DOHH2 (cell line): ENCODE results near the gene RIPOR3.

Source experiments
- H3F3A ChIP-seq: fragments of 200-600 bp; sonication (generic), shearing (Covaris generic); 2 replicates; pipeline ENCODE4 v1.6.0; 2016; ENCODE audit warnings: antibody characterized with exemption, mild to moderate bottlenecking; ENCODE audit not compliant: control insufficient read depth, insufficient read depth
- H3K27ac ChIP-seq: fragments of 200-600 bp; sonication (generic); 2 replicates; pipeline ENCODE4 v1.5.1; 2014; ENCODE audit warnings: low read depth, mild to moderate bottlenecking, low read length, moderate library complexity
- H3K27me3 ChIP-seq: fragments of 200-600 bp; sonication (generic); 2 replicates; pipeline ENCODE4 v1.6.1; 2014; ENCODE audit warnings: mild to moderate bottlenecking, low read length, mixed read lengths; ENCODE audit not compliant: control insufficient read depth
- H3K36me3 ChIP-seq: fragments of 200-600 bp; sonication (generic); 2 replicates; pipeline ENCODE4 v1.6.1; 2014; ENCODE audit warnings: mild to moderate bottlenecking, low read length, moderate library complexity, mixed read lengths; ENCODE audit not compliant: control insufficient read depth
- H3K4me1 ChIP-seq: fragments of 200-600 bp; sonication (generic); 2 replicates; pipeline ENCODE4 v1.6.1; 2014; ENCODE audit warnings: mild to moderate bottlenecking, low read length, mixed read lengths; ENCODE audit not compliant: control insufficient read depth
- H3K4me2 ChIP-seq: fragments of 200-600 bp; sonication (generic); 2 replicates; pipeline ENCODE4 v1.6.0; 2014; ENCODE audit warnings: mild to moderate bottlenecking, low read length, moderate library complexity
- H3K4me3 ChIP-seq: fragments of 200-600 bp; sonication (generic); 2 replicates; pipeline ENCODE4 v1.5.1; 2014; ENCODE audit warnings: mild to moderate bottlenecking, low read length, mixed read lengths
- H3K79me2 ChIP-seq: fragments of 200-600 bp; sonication (generic); 2 replicates; pipeline ENCODE4 v1.6.1; 2014; ENCODE audit warnings: mild to moderate bottlenecking, low read length, mixed read lengths; ENCODE audit not compliant: control insufficient read depth
- H3K9me2 ChIP-seq: fragments of 200-600 bp; sonication (generic); replicated peaks from 2 replicates; pipeline ENCODE4 v1.6.1; 2014; ENCODE audit warnings: mild to moderate bottlenecking, low read length, mixed read lengths; ENCODE audit not compliant: control insufficient read depth
- H3K9me3 ChIP-seq: fragments of 200-600 bp; sonication (generic); 2 replicates; pipeline ENCODE4 v1.6.1; 2014; ENCODE audit warnings: antibody characterized with exemption, low read length, mixed read lengths; ENCODE audit not compliant: control insufficient read depth, insufficient read depth
- H4K20me1 ChIP-seq: fragments of 200-600 bp; sonication (generic); 2 replicates; pipeline ENCODE4 v1.6.0; 2014; ENCODE audit warnings: low read depth, mild to moderate bottlenecking, antibody characterized with exemption, low read length, moderate library complexity; ENCODE audit not compliant: control insufficient read depth, insufficient read depth
- CTCF ChIP-seq: fragments of 200-600 bp; sonication (generic); IDR thresholded peaks from one replicate; pipeline ENCODE4 v1.5.1; 2014; ENCODE audit warnings: antibody characterized with exemption, mild to moderate bottlenecking, low read depth, low read length; ENCODE audit not compliant: poor library complexity, severe bottlenecking
- EZH2phosphoT487 ChIP-seq: fragments of 200-600 bp; sonication (generic); IDR thresholded peaks from 2 replicates; pipeline ENCODE4 v1.6.1; 2017; ENCODE audit warnings: borderline replicate concordance, mild to moderate bottlenecking, antibody characterized with exemption, low read length, moderate library complexity, mixed read lengths

RIPOR3 gene

GRCh38 chr20:50615407-50615806, 75.9 kb downstream of the RIPOR3 start:
- no peaks in the 10 kb centered on the region for H3F3A ChIP-seq
- H3K9me2 ChIP-seq: no peaks in the 10 kb centered on the region
- no peaks in the 10 kb centered on the region for H3K36me3 ChIP-seq
- no peaks in the 10 kb centered on the region for H3K79me2 ChIP-seq
- H3K27me3 ChIP-seq: no peaks in the 10 kb centered on the region
- no peak overlapping the region for H3K27ac ChIP-seq
- no peak overlapping the region for H3K4me2 ChIP-seq
- no peak overlapping the region for H3K4me3 ChIP-seq
- no peak for TF ChIP-seq CTCF
- no peak for TF ChIP-seq EZH2phosphoT487
- no peaks in the 10 kb centered on the region; the same call in 1 of the 2 replicates for H4K20me1 ChIP-seq
- H3K9me3 ChIP-seq: no peaks in the 10 kb centered on the region
- peaks cover 5% of the 10 kb centered on the region; the same call in 1 of the 2 replicates for H3K4me1 ChIP-seq

- Histone ChIP-seq H3F3A (no peaks in the 10 kb centered on the region), H3K27me3 (no peaks in the 10 kb centered on the region), H4K20me1 (no peaks in the 10 kb centered on the region; the same call in 1 of the 2 replicates), H3K9me3 (no peaks in the 10 kb centered on the region), H3K4me1 (peaks cover 5% of the 10 kb centered on the region; the same call in 1 of the 2 replicates), H3K27ac (no peak overlapping the region), H3K4me2 (no peak overlapping the region), H3K36me3 (no peaks in the 10 kb centered on the region), H3K4me3 (no peak overlapping the region), H3K79me2 (no peaks in the 10 kb centered on the region), H3K9me2 (no peaks in the 10 kb centered on the region)
- TF ChIP-seq CTCF (no peak), EZH2phosphoT487 (no peak)
Observed at GRCh38 chr20:50613438-50614169, 77.7 kb downstream of the RIPOR3 start.

- TF ChIP-seq EZH2phosphoT487 (no peak), CTCF (no peak)
- H3K27ac ChIP-seq: no peak overlapping the region
- H3K9me3 ChIP-seq: no peaks in the 10 kb centered on the region
- no peak overlapping the region for H3K4me2 ChIP-seq
- no peaks in the 10 kb centered on the region for H3F3A ChIP-seq
- peaks cover 2% of the 10 kb centered on the region; the same call in 1 of the 2 replicates for H3K4me1 ChIP-seq
- H3K27me3 ChIP-seq: no peaks in the 10 kb centered on the region
- H3K4me3 ChIP-seq: no peak overlapping the region
- no peaks in the 10 kb centered on the region for H3K79me2 ChIP-seq
- no peaks in the 10 kb centered on the region for H3K36me3 ChIP-seq
- no peaks in the 10 kb centered on the region for H3K9me2 ChIP-seq
- H4K20me1 ChIP-seq: no peaks in the 10 kb centered on the region; the same call in 1 of the 2 replicates
Observed at GRCh38 chr20:50611128-50611810, 80.1 kb downstream of the RIPOR3 start.
